PFSK-1 (cell line): ENCODE data around the gene LRRFIP2.

ENCODE experiments used
- FOXP2 ChIP-seq: optimal IDR thresholded peaks from 2 replicates; pipeline ENCODE3; 2011; ENCODE audit warnings: borderline replicate concordance, control low read depth, inconsistent platforms; ENCODE audit not compliant: insufficient read depth; ENCODE audit errors: extremely low read length, extremely low read depth
- POLR2AphosphoS5 ChIP-seq: IDR thresholded peaks from 2 replicates; pipeline ENCODE4 v1.6.1; 2012; ENCODE audit warnings: low read depth, mild to moderate bottlenecking, control low read depth, low read length, moderate library complexity
- SIN3A ChIP-seq: IDR thresholded peaks from 2 replicates; pipeline ENCODE4 v1.6.1; 2012; ENCODE audit warnings: mild to moderate bottlenecking, low read length, moderate library complexity, borderline replicate concordance; ENCODE audit not compliant: insufficient read depth
- TAF1 ChIP-seq: IDR thresholded peaks from 2 replicates; pipeline ENCODE4 v1.6.1; 2012; ENCODE audit warnings: low read length, control low read depth, borderline replicate concordance; ENCODE audit not compliant: insufficient read depth
- TF ChIP-seq, protein P1 (sequence below), 2 experiments: IDR thresholded peaks; 2 replicates each; pipeline versions ENCODE4 v1.6.1 to v1.8.0; 2011 to 2012; ENCODE audit warnings: low read depth in 2 of 2, low read length in 2 of 2, control low read depth in 1 of 2, inconsistent platforms in 1 of 2, mild to moderate bottlenecking in 1 of 2, moderate library complexity in 1 of 2; ENCODE audit not compliant: insufficient read depth in 1 of 2

The LRRFIP2 gene

DNA sequence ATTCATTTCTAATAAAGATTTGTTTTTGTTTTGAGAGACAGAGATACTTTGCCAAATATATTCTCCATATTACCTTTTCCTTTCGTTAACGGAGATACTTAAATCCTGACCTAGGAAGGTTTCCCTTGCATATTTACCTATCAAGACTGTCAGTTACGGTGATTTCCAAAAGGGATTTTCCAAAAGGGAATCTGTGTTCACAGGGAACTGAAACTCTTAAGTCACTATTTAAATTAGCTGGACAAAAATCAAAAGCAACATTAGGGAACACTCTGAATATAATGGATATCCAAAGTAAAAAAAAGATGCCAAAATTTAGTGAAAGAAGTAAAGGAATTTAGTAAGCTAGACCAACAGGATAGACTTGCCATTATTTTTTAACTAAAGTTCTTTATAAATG is 576 bp downstream of the LRRFIP2 start:
- TF ChIP-seq, protein P1, sequence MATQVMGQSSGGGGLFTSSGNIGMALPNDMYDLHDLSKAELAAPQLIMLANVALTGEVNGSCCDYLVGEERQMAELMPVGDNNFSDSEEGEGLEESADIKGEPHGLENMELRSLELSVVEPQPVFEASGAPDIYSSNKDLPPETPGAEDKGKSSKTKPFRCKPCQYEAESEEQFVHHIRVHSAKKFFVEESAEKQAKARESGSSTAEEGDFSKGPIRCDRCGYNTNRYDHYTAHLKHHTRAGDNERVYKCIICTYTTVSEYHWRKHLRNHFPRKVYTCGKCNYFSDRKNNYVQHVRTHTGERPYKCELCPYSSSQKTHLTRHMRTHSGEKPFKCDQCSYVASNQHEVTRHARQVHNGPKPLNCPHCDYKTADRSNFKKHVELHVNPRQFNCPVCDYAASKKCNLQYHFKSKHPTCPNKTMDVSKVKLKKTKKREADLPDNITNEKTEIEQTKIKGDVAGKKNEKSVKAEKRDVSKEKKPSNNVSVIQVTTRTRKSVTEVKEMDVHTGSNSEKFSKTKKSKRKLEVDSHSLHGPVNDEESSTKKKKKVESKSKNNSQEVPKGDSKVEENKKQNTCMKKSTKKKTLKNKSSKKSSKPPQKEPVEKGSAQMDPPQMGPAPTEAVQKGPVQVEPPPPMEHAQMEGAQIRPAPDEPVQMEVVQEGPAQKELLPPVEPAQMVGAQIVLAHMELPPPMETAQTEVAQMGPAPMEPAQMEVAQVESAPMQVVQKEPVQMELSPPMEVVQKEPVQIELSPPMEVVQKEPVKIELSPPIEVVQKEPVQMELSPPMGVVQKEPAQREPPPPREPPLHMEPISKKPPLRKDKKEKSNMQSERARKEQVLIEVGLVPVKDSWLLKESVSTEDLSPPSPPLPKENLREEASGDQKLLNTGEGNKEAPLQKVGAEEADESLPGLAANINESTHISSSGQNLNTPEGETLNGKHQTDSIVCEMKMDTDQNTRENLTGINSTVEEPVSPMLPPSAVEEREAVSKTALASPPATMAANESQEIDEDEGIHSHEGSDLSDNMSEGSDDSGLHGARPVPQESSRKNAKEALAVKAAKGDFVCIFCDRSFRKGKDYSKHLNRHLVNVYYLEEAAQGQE (IDR thresholded peaks at IDR 0.05; ENCODE audit: insufficient read depth in 1 of 2, low read depth in 2 of 2, low read length in 2 of 2): no peak
- TF ChIP-seq SIN3A: no peak
- TF ChIP-seq TAF1: no peak
- no peak for TF ChIP-seq POLR2AphosphoS5
- no peak for TF ChIP-seq FOXP2

DNA sequence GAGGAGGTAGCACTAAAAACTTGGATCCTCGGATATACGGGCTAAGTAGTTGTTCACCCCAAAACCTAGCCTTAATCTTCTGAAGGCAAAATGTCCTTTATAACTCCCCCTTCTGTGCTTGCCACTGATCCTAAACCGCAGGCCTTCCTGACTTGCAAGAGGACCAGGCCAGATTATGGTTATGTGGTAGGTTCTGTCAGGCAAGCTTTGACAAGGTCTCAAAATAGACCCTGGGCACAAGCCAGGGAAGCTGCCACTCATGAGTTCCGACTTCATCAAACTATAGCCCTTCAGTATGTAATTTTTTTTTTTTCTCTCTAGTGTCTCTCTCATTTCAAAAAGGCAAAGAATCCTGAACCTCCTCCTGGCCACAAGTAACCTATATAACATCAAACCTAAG is 3.2 kb downstream of the LRRFIP2 start:
- TF ChIP-seq FOXP2: no peak

GRCh38 chr3:37170513-37170912 is 3.9 kb downstream of the LRRFIP2 start:
- TF ChIP-seq FOXP2: no peak
- no peak for TF ChIP-seq TAF1
- TF ChIP-seq POLR2AphosphoS5: no peak
- TF ChIP-seq, protein P1 (IDR thresholded peaks at IDR 0.05; ENCODE audit: insufficient read depth in 1 of 2, low read depth in 2 of 2, low read length in 2 of 2): no peak
- TF ChIP-seq SIN3A: no peak

GRCh38 chr3:37170060-37170459 is 4.3 kb downstream of the LRRFIP2 start:
- TF ChIP-seq SIN3A: no peak
- TF ChIP-seq, protein P1 (IDR thresholded peaks at IDR 0.05; ENCODE audit: insufficient read depth in 1 of 2, low read depth in 2 of 2, low read length in 2 of 2): no peak
- no peak for TF ChIP-seq TAF1
- TF ChIP-seq FOXP2: no peak
- TF ChIP-seq POLR2AphosphoS5: no peak

GRCh38 chr3:37168896-37169295 is 5.5 kb downstream of the LRRFIP2 start:
- TF ChIP-seq FOXP2 (no peak), SIN3A (no peak)
- TF ChIP-seq, protein P1 (IDR thresholded peaks at IDR 0.05; ENCODE audit: insufficient read depth in 1 of 2, low read depth in 2 of 2, low read length in 2 of 2): no peak
